SIG-M5 treated with dmso at 0.1 percent for 504 hours (cell line): Measurements from ENCODE around the gene KMT2A.
"Not testable (repeated sequence)": the region's sequence is repeated elsewhere in the genome, so short reads cannot be mapped to it uniquely, and the experiment has no call there.

Experiments used
- DNase-seq: peaks from one replicate; lab custom pipeline; 2025; ENCODE audit not compliant: unreplicated experiment; lab: John Stamatoyannopoulos, UW

Gene KMT2A

DNA sequence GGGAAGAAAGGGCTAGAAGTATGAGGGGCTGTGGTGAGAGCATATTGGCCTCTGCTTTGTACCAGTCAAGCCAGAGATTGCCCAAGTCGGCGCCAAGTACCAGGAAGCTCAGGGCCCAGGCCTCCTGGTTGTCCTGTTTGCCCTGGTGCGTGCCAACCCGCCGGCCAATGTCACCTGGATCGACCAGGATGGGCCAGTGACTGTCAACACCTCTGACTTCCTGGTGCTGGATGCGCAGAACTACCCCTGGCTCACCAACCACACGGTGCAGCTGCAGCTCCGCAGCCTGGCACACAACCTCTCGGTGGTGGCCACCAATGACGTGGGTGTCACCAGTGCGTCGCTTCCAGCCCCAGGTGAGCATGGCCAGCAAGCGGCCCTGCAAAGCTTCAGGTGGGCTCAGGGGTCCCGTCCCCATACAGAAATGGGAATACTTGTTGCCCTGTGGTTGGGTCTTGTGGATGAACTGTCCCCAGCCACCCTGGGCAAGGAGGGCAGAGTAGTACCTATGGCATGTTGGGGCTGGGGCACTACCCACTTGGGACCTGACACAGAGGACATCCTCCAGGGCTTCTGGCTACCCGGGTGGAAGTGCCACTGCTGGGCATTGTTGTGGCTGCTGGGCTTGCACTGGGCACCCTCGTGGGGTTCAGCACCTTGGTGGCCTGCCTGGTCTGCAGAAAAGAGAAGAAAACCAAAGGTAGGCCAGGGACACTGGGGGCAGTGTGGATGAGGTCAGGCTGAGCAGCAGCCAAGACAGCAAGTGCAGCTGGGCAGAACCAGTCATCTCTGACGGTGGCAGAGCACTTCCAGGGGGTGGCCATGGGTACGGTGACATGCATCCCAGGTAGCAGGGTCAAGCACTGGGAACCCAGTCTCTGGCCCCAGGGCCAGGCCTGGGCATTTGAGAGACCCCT is 96.8 kb downstream of the KMT2A start:
- no peak for DNase-seq

DNA sequence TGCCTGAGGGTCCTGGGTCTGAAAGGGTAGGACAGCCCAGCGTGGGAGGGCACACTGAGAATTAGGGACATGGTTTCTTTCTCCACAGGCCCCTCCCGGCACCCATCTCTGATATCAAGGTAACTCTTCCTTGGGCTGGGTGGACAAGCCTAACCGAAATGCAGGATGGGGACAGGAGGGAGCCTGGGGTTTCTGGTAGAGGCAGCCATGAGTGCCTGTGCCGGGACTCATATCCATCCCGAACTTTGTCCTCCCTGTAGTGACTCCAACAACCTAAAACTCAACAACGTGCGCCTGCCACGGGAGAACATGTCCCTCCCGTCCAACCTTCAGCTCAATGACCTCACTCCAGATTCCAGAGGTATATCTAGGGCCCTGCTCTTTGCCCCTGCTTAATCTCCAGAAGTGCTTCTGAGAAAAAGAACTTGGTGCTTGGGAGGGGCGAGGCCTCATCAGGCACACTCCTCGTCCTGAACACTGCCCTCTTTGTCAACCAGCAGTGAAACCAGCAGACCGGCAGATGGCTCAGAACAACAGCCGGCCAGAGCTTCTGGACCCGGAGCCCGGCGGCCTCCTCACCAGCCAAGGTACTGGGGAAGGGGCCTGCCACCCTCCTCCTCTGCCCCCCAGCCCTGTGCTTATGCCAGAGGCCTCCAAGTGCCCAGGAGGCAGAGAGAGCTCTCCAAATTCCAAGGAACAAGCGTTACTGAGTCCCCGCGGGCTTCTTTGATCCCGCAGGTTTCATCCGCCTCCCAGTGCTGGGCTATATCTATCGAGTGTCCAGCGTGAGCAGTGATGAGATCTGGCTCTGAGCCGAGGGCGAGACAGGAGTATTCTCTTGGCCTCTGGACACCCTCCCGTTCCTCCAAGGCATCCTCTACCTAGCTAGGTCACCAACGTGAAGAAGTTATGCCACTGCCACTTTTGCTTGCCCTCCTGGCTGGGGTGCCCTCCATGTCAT is 97.8 kb downstream of the KMT2A start:
- no peak for DNase-seq

DNA sequence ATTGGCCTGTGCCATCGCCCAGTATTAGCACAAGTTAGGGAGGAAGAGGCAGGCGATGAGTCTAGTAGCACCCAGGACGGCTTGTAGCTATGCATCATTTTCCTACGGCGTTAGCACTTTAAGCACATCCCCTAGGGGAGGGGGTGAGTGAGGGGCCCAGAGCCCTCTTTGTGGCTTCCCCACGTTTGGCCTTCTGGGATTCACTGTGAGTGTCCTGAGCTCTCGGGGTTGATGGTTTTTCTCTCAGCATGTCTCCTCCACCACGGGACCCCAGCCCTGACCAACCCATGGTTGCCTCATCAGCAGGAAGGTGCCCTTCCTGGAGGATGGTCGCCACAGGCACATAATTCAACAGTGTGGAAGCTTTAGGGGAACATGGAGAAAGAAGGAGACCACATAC is 99.0 kb downstream of the KMT2A start:
- DNase-seq, result no peak

DNA sequence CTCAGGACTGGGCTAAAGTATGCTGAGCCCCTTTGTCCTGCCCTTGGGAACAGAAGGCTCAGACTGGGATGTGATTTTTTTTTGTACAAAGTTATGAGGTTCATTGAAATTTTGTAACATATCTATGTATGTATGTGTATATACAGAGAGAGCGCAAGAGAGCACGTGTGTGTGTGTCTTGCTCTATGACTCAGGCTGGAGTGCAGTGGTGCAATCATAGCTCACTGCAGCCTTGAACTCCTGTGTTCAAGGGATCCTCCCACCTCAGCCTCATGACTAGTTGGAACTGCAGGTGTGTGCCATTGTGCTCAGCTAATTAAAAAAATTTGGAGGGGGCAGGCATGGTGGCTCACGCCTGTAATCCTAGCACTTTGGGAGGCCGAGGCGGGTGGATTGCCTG is 100.4 kb downstream of the KMT2A start:
- peak; percentile 40 for DNase-seq

DNA sequence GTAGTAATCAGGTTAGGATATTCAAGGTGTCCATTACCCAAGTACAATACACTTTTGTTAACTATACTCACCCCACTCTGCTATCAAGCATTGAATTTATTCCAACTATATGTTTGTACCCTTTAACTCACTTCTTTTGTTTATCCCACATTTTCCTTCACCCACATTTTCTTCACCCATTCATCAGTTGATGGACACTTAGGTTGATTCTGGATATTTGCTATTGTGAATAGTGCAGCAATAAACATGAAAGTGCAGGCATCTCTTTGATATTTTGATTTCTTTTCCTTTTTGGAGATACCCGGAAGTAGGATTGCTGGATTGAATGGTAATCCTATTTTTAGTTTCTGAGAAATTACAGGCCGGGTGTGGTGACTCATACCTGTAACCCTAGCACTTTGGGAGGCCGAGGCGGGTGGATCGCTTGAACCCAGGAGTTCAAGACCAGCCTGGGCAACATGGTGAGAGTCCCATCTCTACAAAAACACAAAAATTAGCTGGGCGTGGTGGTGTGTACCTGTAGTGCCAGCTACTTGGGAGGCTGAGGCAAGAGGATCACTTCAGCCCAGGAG is 101.2 kb downstream of the KMT2A start:
- DNase-seq, result no peak

DNA sequence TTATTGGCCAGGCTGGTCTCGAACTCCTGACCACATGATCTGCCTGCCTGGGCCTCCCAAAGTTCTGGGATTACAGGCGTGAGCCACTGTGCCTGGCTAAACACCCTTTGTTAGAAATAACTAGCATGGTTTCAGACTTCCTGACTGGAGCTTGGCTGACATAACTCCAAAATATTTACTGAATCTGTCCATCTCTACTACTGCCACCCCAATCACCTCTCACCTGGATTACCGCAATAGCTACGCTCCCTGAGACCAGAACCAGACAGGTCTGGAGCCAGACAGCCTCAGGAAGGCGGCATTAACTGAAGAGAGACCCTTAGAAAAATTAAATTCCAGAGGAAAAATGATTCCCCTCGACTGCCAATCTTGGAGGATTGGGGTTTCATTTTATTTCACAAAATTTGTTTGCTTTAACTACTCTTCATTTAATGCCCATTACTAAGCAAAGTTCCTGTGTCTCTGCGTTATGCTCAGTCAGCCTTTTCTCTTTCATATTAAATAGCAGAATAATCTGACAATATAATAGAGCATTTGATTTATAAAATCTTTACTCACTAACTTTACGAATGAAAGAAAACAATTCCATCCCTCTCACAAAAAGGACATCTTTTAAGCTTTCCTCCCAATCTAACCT is 107.8 kb downstream of the KMT2A start:
- DNase-seq, result no peak

DNA sequence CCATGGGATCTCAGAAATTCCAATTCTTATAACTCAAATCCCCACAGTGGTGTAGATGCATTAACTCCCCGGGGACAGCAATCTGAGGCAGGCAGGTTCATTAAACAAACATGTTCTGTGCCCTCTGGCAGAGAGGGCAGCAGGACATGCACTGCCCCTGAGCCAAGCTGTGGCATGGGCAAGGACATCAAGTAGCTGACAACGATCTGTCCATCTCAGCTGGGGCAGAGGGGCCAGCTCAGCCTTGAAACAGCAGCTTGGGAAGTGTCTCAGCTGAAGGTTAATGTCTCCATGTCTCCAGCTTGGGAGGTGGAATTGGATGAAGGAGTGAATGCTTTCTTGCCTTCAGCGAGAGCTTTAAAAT is 108.3 kb downstream of the KMT2A start:
- no peak for DNase-seq

DNA sequence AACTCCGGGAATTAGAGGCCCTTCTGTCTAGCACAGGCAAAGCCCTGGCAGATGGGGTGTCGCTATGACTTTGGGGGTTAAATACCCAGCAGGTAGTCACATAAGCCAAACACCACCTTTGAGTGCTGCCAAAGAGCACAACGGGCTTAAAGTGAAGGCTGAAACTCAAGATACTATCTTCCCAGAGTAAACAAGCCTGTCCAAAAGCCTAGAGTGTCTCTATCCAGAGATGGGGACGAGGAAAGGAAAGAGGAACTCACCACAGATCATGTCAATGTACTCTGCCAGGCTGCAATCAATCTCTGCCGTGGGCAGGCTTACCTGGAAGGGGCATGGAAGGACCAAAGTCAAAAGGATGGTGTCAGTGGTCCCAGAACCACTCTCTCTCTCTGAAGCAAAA is 109.2 kb downstream of the KMT2A start:
- DNase-seq, result no peak

DNA sequence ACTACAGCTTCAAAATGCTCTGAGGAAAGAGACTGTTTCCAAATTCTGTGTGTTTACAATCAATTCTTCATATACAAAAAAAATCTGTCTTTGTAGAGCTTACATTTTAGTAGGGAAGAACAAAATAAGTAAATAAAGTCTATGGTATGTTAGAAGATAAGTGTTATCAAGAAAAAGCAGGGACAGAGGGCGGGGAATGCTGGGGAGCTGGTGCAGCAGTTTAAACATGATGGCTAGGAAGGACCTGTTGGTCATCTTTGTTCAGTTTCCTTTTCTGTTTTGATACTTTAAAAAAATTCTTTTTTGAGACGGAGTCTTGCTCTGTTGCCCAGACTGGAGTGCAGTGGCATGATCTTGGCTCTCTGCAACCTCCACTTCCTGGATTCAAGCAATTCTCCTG is 110.8 kb downstream of the KMT2A start:
- DNase-seq, result no peak

DNA sequence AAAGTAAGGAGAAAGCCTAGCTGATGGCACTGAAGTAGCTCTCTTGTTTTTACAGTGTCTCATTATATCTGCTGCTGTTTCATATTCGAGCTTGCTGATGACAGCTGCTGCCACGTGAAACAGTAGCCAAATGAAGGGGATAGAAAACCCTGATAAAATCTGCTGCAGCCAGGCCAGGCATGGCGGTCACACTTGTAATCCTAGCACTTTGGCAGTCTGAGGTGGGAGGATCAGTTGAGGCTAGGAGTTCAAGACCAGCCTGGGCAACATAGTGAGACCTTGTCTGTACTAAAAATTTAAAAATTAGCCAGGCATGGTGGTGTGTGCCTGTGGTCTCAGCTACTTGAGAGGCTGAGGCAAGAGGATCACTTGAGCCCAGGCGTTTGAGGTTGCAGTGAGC is 116.0 kb downstream of the KMT2A start:
- DNase-seq, result no peak

DNA sequence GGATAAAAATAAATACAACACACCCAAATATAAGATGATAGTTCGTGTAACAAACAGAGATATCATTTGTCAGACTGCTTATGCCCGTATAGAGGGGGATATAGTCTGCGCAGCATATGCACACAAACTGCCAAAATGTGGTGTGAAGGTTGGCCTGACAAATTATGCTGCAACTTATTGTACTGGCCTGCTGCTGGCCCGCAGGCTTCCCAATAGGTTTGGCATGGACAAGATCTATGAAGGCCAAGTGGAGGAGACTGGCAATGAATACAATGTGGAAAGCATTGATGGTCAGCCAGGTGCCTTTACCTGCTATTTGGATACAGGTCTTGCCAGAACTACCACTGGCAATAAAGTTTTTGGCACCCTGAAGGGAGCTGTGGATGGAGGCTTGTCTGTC is 124.5 kb downstream of the KMT2A start:
- no peak for DNase-seq

DNA sequence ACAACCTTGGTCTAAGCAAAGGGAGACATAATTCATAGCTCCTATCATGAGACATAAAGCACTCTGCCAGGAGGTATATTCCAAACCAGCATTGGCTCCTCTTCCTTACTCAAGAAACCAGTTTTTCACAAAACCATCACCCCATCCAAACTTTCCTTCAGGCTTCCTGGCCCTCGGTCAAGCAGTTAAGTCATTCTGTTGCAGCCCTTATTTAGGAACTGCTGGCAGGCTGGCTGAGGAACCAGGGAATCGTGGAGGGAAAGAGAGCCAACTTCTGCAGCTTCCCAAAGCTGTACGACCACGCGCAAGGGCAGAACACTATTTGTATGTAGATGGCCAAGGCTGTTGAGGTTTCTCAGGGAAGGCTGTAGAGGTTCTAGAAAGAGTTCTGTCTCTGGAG is 128.8 kb downstream of the KMT2A start:
- DNase-seq, result no peak

DNA sequence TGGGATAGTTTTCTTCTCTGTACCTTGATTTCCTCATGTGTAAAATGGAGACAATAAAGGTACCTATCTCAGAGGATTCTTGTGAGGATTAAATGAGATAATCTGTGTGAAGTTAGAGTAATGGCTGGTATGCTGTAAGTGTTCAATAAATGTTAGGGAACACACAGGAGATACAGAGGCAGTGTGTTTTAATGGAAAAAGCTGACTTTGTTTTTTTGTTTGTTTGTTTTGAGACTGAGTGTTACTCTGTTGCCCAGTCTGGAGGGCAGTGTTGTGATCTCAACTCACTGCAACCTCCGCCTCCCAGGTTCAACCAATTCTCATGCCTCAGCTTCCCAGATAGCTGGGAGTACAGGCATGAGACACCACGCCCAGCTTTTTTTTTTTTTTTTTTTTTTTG is 133.4 kb downstream of the KMT2A start:
- DNase-seq, result no peak

DNA sequence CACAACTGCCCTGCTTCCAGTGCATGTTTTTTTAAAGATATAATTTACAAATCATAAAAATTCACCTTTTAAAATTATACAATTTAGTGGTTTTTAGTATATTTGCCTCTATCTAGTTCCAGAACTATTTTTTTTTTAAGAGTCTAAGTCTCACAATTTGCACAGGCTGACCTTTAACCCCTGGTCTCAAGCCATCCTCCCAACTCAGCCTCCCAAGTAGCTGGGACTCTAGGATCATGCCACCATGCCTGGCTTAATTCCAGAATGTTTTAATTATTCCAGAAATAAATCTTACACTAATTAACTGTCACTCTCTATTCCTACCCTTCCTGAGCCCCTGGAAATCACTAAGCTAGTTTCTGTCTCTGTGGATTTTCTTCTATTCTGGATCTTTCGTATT is 134.5 kb downstream of the KMT2A start:
- DNase-seq, result no peak

DNA sequence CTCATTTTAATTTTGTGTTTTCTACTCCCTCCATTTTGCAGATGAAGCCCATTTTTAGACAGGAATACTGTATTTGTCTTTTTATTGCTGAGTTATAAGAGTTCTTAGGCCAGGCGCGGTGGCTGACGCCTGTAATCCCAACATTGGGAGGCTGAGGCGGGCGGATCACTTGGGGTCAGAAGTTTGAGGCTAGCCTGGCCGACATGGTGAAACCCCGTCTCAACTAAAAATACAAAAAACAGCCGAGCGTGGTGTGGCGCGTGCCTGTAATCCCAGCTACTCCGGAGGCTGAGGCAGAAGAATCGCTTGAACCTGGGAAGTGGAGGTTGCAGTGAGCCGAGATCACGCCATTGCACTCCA is 135.4 kb downstream of the KMT2A start:
- DNase-seq, result not testable (repeated sequence)

DNA sequence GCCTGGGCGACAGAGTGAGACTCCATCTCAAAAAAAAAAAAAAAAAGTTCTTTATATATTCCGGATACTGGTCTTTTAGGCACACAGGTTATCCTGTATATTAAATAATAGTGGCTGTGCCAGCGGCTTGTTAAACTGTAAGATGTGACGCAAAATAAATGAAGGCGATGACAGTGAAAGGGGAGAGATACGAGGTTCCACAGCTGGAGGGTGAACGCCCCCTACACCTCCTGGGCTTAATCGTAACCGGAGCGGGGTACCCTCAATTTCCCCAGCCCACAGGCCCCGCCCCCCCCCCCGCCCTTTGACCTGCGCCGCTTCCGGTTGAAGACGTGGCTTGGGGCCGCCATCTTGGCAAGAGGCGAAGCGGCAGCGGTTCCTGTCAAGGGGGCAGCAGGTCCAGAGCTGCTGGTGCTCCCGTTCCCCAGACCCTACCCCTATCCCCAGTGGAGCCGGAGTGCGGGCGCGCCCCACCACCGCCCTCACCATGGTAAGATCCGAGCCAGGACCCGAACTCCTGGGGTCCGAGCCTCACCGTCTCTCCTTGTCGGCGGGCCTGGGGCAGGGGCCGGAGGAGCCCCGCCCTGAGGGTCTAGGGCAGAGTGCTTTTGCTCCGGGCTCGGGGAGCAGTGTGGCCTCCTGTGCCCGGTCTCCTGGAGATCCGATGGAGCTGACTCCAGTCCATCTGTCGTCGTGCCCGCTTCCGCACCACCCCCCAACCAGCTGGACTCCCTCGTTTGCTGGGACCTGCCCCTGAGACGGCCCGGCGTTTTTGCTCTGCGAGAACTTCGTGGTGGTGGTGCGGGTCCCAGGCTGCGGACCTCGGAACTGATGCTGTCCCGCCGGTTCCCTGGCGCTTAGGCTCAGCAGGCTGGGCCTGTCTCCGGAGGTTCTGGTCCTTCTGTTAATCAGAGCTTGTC is 136.0 kb downstream of the KMT2A start, which contains the start of gene ARCN1:
TSS of gene ARCN1 (plus strand) at position 349 of the 920 bp plus-strand sequence. CDS start at position 488, 139 bp downstream.
- DNase-seq, result peak; percentile 58

DNA sequence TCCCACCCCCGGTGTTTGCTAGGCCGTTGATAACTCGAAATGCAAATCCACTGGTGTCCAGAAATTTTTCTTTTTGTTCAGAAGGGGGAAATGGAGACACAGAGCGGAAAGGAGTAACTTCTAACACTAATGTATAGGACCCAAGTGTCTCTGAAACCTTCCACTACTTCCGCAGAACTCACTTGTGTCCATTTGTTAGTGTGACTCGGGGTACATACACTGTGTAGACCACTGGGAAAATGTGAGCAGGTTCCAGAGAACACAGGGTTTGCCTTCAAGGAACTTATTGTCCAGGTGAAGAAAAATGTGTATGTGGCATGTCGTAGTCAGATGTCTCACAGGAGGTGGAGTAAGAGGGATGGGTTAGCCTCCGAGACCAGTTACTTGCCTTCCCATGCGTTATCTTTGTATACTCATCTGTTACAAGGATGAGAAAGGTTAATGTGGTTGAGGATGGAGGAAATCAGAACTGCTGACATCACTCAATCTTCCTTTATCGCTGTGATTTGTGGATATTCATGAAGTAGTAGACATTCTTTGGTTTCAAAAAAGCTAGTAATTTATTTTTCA is 136.8 kb downstream of the KMT2A start:
- DNase-seq, result peak; percentile 22

DNA sequence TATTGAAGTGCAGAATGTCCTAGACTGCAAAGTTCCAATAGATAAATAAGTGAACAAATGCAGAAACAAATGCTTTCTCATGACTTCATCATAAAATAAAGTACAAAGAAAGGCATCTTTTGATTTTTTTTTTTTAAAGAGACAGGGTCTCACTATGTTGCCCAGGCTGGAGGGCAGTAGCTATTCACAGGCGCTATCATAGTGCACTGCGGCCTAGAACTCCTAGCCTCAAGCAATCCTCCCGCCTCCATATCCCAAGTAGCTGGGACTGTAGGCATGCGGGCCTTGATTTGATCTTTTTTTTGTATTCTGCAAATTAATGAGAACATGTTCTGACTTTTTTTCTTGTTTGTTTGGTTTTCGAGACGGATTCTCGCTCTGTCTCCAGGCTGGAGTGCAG is 138.3 kb downstream of the KMT2A start:
- no peak for DNase-seq
